ENCODE data around the gene CDKL5.

The CDKL5 gene

GRCh38 chrX:18455384-18455783, 30.0 kb downstream of the CDKL5 start:
- no peak for DNase-seq (ENCODE audit: low read depth)
- no peak for TF ChIP-seq CTCF (conservative IDR thresholded peaks at IDR 0.05; ENCODE audit: low read length)
- no peak overlapping the region for H3K4me3 ChIP-seq (ENCODE audit: low read length)

- no peak overlapping the region for H3K4me3 ChIP-seq (ENCODE audit: low read length)
- TF ChIP-seq CTCF (conservative IDR thresholded peaks at IDR 0.05; ENCODE audit: low read length): no peak
- DNase-seq (ENCODE audit: low read depth): no peak
Observed at GRCh38 chrX:18457000-18457399, 31.6 kb downstream of the CDKL5 start.

- no peak for TF ChIP-seq CTCF (conservative IDR thresholded peaks at IDR 0.05; ENCODE audit: low read length)
- no peak for DNase-seq (ENCODE audit: low read depth)
Observed at GRCh38 chrX:18461431-18461830, 36.0 kb downstream of the CDKL5 start.

GRCh38 chrX:18464499-18464898, 39.1 kb downstream of the CDKL5 start:
- TF ChIP-seq CTCF (conservative IDR thresholded peaks at IDR 0.05; ENCODE audit: low read length): no peak
- DNase-seq (ENCODE audit: low read depth): no peak
- H3K4me3 ChIP-seq (ENCODE audit: low read length): no peak overlapping the region

More at GRCh38 chrX:18461431-18461830, 36.0 kb downstream of the CDKL5 start:
- no peak overlapping the region for H3K4me3 ChIP-seq (ENCODE audit: low read length)

- no peak overlapping the region for H3K4me3 ChIP-seq (ENCODE audit: low read length)
- DNase-seq (ENCODE audit: low read depth): no peak
- TF ChIP-seq CTCF (conservative IDR thresholded peaks at IDR 0.05; ENCODE audit: low read length): no peak
Observed at GRCh38 chrX:18465051-18465450, 39.6 kb downstream of the CDKL5 start.

DNA sequence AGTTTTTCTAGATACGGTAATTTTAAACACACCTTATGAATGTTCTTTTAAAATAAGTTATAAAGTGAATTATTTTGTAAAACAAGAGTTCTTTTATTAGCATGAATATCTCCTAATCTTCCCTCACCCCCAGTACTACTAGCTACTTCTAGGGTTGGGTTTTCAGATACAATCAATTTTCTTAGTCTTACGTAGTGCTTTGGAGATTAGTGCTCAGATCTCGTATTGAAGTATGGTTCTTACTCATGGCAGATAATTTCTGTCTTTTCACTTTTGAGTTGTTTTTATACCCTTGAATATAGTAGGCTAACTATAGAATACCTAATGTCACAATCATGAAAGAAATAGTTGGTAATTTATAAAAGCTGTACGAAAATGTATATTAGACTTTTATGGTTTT, 43.2 kb downstream of the CDKL5 start:
- TF ChIP-seq CTCF (conservative IDR thresholded peaks at IDR 0.05; ENCODE audit: low read length): no peak

GRCh38 chrX:18471296-18471695, 45.9 kb downstream of the CDKL5 start:
- no peak for DNase-seq (ENCODE audit: low read depth)
- no peak for TF ChIP-seq CTCF (conservative IDR thresholded peaks at IDR 0.05; ENCODE audit: low read length)
- no peak overlapping the region for H3K4me3 ChIP-seq (ENCODE audit: low read length)

More for the DNA sequence above, 43.2 kb downstream of the CDKL5 start:
- DNase-seq (ENCODE audit: low read depth): no peak
- H3K4me3 ChIP-seq (ENCODE audit: low read length): no peak overlapping the region

Measured in AG10803 (cell line).